Kidney (tissue), 14 donors: ENCODE data around the gene SS18. TPM values are rescaled to one million over a fixed set of nuclear protein-coding genes. Genes with fewer than 3 reads are reported as not detected.

Experiments
- DNase-seq, 5 donors: peaks; one replicate each; pipeline ENCODE4 v3.0.0-alpha.2; 2013 to 2020
- FAIRE-seq: peaks from 2 replicates; lab custom pipeline; 2012; peaks lifted over from hg19 to GRCh38; lab: Jason Lieb, UNC
- H3K27ac ChIP-seq, 2 donors: one replicate each; pipeline ENCODE4 v1.7.0; 2013; ENCODE audit warnings: low read depth in 2 of 2, low read length in 2 of 2, inconsistent platforms in 1 of 2
- H3K27me3 ChIP-seq: one replicate; pipeline ENCODE4 v1.7.1; 2013; ENCODE audit warnings: low read length, inconsistent platforms; ENCODE audit not compliant: control insufficient read depth, insufficient read depth
- H3K36me3 ChIP-seq, 3 donors: one replicate each; pipeline versions ENCODE4 v1.7.0 to v1.7.1; 2013; ENCODE audit warnings: low read length in 3 of 3, control low read depth in 1 of 3, inconsistent platforms in 1 of 3; ENCODE audit not compliant: insufficient read depth in 3 of 3, control insufficient read depth in 2 of 3
- H3K4me1 ChIP-seq, 3 donors: one replicate each; pipeline versions ENCODE4 v1.7.0 to v1.7.1; 2013; ENCODE audit warnings: low read length in 3 of 3, inconsistent platforms in 1 of 3, low read depth in 1 of 3; ENCODE audit not compliant: control insufficient read depth in 2 of 3, insufficient read depth in 2 of 3
- H3K4me3 ChIP-seq, 3 donors: one replicate each; pipeline versions ENCODE4 v1.7.0 to v1.8.1; 2013; ENCODE audit warnings: low read length in 3 of 3, control low read depth in 1 of 3, inconsistent platforms in 1 of 3
- H3K9ac ChIP-seq, 3 donors: one replicate each; pipeline versions ENCODE4 v1.7.0 to v1.7.1; 2013; ENCODE audit warnings: low read length in 3 of 3, control low read depth in 1 of 3, inconsistent platforms in 1 of 3
- H3K9me3 ChIP-seq, 3 donors: one replicate each; pipeline versions ENCODE4 v1.7.0 to v1.7.1; 2013; ENCODE audit warnings: low read length in 3 of 3, control low read depth in 1 of 3, inconsistent platforms in 1 of 3; ENCODE audit not compliant: control insufficient read depth in 2 of 3, insufficient read depth in 1 of 3
- CTCF ChIP-seq: IDR thresholded peaks from 3 replicates; pipeline ENCODE4 v1.5.1; 2012; ENCODE audit warnings: mild to moderate bottlenecking, moderate library complexity, borderline replicate concordance; ENCODE audit not compliant: insufficient read depth; ENCODE audit errors: extremely low read depth
- intact Hi-C: fragments of 100-400 bp; cut with DNase I; formaldehyde crosslinking; loops from one replicate; pipeline ENCODE4 v1.11.1; 2022
- polyA plus RNA-seq: library from polyadenylated mRNA; stranded (reverse); fragments of 350-450 nt; fragmentation: Illumina TruSeq; extraction: RNeasy Lipid Tissue Mini Kit (QIAGEN cat#74804); gene quantifications from one replicate; pipeline ENCODE4 v1.2.3, GENCODE V29; 2014; ENCODE audit warnings: low read depth, low replicate concordance; ENCODE audit not compliant: insufficient read depth
- total RNA-seq: library from RNA; stranded (reverse); fragmentation: NEBNext Ultra II Directional; extraction: Animal tissue kit (Norgen Biotek cat#: 25700); gene quantifications from one replicate; pipeline ENCODE4 v1.2.1, GENCODE V29; 2021
- donor health status: control.
- donor health status: control.
- donor health status: control.
- donor health status: control.
- donor health status: control.
- donor health status: DM: yes; HTN: yes; CAD: no.
- donor health status: Normal renal cell carcinoma (clear cell type).

SS18 gene
- total and polyA plus RNA-seq, 2 donors from 2014 or later: 43.2 to 89.6 TPM

DNA sequence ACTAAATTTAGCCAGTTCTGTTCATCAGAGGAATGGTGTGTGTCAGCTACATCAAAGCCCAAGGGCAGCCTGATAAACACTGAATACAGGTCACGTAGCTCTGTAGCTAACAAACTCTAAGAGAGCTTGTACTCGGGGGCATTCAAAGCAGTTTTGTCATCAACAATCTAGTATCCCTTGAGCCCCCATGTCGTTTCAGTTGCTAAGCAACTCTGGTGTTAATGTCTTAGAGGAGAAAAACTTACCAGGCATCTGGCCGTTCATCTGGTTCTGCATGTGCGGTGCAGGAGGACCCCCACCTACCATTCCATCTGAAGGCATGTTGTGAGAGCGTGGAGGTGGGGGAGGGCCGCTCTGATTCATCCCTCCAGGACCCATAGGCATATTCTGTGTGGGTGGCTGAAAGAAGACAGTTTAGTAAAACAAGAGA lies 33.1 kb downstream of the SS18 start:
- Histone ChIP-seq H3K27me3 (no peaks in the 10 kb centered on the region), H3K4me1 (no peaks in the 10 kb centered on the region), H3K27ac (no peak overlapping the region), H3K9me3 (no peaks in the 10 kb centered on the region), H3K9ac (no peak overlapping the region), H3K4me3 (no peak overlapping the region), H3K36me3 (peaks cover 11 to 20% (median 20%) of the 10 kb centered on the region in 3 donors)
- no peak for TF ChIP-seq CTCF
- peak in 1 of 5 donors; percentile 2 for DNase-seq
- intact Hi-C loops: no loop called here
- no peak for FAIRE-seq

- Histone ChIP-seq H3K4me3 (no peak overlapping the region), H3K9ac (no peak overlapping the region), H3K27ac (no peak overlapping the region), H3K4me1 (no peaks in the 10 kb centered on the region), H3K27me3 (no peaks in the 10 kb centered on the region), H3K36me3 (peaks cover 14 to 22% (median 21%) of the 10 kb centered on the region in 3 donors), H3K9me3 (no peaks in the 10 kb centered on the region)
- no peak for TF ChIP-seq CTCF
- DNase-seq (no peak), FAIRE-seq (no peak)
- intact Hi-C loops: no loop called here
These were observed 34.1 kb downstream of the SS18 start for GRCh38 chr18:26056291-26056690.

GRCh38 chr18:26052505-26052904 lies 37.9 kb downstream of the SS18 start:
- peaks cover 14 to 22% (median 19%) of the 10 kb centered on the region in 3 donors for H3K36me3 ChIP-seq

More at GRCh38 chr18:26052505-26052904, 37.9 kb downstream of the SS18 start:
- no peaks in the 10 kb centered on the region for H3K27me3 ChIP-seq
- intact Hi-C loops: no loop called here
- DNase-seq (no peak), FAIRE-seq (no peak)
- H3K4me3 ChIP-seq: no peak overlapping the region
- no peaks in the 10 kb centered on the region for H3K9me3 ChIP-seq
- H3K27ac ChIP-seq: no peak overlapping the region
- H3K9ac ChIP-seq: no peak overlapping the region
- no peaks in the 10 kb centered on the region for H3K4me1 ChIP-seq
- TF ChIP-seq CTCF: no peak
